ENCODE results near the gene NSUN6.
A peak's percentile ranks its signal among the peaks of the same experiment; 100 is the strongest.

Gene NSUN6, protein sequence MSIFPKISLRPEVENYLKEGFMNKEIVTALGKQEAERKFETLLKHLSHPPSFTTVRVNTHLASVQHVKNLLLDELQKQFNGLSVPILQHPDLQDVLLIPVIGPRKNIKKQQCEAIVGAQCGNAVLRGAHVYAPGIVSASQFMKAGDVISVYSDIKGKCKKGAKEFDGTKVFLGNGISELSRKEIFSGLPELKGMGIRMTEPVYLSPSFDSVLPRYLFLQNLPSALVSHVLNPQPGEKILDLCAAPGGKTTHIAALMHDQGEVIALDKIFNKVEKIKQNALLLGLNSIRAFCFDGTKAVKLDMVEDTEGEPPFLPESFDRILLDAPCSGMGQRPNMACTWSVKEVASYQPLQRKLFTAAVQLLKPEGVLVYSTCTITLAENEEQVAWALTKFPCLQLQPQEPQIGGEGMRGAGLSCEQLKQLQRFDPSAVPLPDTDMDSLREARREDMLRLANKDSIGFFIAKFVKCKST

DNA sequence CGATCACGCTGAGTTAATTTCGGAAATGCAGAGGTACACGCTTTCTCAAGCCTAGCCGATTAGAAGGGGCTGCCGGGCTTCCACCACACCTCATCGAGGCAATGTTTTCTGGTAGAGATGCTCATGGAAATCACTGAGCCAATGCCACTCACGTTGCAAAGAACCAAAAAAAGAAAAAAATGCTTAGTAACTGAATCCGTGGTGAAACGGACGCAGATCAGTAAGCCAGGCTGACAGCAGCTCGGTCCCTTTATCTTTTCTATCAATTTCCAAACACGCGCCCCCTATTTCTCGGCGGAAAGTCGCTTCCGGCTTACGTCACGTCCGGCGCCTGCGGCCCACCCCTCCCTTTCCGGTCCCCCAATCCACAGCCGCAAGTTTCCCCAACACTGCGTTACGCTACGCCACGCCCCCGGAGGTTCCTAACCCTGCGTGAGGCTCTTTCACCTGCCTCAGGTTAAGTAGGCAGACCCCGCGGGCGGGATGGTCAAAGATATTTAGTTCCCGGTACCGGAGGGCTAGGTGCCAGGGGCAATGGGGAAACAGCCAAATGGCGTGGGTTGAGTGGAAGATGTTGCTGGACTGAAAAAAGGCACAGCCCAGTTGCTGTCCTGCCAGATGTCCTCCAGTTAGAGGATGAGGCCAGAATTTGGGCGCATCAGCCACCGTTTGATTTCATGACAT, at the start of gene NSUN6:
Gene NSUN6, minus strand, starts transcription at position 264 of the 684 bp plus-strand sequence. CDS start 384 bp downstream, outside the sequence.
- peak; percentile 68 for DNase-seq

DNA sequence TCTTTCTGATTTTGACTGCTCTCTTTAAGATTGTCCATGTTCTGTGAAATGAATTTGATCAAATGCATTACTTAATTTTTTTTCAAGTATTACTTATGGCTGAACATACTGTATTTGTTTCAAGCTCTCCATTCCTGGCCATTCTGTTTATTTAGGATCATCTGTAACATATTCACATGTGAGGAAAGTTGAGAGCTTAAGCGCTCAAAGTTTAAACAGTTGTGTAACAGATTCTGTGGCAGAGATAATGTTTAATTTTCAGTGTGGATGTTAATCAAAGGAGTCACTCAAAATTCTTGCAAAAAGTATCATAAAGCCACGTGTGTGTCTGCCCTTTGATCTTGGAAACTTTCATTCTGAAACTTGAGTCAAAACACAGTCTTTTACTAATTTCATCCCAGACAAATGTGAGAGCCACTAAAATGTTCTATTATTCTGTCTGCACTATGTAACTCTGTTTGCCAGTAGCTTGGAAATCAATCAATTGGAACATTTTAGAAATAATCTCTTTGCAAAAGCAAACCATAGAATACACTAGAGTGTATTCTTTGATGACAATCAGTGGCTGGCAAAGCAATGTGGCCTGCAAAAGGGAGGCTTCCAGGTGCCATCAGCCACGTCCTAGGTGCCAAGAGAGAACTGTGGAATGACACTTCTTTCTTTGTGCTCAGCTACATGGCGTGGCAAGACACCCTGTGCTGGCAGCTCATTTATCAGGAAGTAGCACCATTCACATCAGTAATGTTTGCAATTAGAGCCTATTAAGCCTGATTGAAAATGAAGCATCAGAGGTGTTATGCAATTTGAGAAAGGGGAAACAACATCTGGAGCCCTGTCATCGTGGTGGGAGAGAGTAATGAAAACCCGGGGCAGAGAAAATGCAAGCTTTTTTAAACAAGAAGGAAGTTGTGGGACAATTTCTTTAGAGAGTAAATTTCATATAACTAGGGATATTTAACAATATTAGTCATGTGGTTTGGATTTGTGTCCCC, 48.8 kb upstream of the NSUN6 start:
- no peak for DNase-seq

DNA sequence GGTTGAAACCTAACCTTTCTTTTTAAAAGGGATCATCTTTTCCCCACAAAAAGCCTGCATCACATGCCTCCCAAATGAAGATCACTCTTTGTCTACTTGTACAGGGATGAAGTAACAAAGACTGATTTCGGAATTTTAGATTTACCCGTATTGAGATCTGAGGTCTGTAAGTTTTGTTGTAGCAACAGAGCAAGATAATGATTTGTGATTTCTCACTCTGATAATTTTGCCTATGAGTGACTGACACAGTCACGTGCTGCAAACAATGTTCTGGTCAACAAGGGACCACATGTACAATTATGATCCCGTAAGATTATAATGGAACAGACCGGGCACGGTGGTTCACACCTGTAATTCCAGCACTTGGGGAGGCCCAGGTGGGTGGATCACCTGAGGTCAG, 39.2 kb upstream of the NSUN6 start:
- DNase-seq: no peak

DNA sequence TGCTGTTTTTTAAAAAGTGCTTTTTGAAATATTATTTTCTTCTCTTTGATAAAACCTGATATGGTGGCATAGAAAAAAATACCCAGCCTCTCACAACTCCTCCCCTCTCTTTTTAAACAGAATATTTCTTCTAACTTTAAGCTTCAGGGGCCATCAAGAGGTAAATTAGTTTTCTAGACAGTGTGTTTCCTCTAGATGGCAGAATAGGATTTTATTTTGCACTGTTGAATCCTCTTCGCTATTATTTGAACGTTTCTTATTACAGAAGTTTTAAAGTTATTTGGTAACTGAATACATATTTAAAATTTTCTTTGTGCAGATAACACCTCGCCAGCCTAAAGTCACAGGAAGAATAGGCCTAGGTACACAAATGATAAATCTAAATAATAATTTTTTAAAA, 38.1 kb upstream of the NSUN6 start:
- DNase-seq: no peak

DNA sequence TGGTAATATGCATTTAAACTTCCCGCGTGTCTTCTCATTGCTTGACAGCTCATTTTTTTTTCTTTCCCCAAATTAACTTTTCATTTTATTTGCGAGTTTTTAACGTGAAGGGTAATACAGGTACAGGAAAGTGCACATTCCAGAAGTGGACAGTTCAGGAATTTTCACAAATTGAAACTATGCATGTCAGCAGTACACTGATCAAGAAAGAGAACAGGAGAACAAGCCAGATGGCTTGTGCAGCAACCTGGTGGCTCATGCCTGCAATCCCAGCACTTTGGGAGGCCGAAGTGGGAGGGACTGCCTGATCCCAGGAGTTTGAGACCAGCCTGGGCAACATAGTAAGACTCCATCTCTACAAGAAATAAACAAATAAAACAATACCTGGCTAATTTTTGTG, 36.3 kb upstream of the NSUN6 start:
- DNase-seq: no peak

DNA sequence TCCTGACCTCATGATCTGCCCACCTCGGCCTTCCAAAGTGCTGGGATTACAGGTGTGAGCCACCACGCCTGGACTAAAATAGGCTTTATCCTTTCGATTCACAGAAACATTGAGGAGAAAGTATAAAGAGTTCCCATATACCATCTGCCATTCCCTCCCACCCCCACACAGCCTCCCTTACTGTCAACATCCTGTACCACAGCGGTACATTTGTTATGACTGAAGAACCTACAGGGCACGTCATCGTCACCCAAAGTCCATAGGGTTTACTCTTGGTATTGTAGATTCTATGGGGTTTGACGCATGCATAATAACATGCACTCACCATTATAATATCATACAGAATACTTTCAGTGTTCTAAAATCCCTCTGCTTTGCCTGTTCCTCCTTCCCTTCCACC, 35.8 kb upstream of the NSUN6 start:
- DNase-seq: no peak

DNA sequence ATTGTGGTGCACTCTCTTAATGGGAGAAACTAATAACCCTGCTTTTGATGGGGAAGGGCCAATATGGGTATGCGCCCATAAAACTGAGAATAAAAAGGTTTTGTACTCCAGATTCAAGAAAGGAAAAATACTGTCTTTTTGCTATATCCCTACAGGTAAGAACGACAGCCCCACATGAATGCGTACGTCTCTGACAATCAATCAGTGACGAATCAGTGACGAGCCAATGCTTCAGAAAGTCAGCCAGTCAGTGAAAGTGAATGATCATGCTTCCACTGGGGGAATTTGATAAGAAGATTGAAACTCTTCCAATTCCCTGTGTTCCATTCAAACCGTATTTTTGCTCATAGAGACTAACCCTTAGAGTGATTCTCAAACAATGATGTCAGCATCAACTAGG, 34.2 kb upstream of the NSUN6 start:
- no peak for DNase-seq

DNA sequence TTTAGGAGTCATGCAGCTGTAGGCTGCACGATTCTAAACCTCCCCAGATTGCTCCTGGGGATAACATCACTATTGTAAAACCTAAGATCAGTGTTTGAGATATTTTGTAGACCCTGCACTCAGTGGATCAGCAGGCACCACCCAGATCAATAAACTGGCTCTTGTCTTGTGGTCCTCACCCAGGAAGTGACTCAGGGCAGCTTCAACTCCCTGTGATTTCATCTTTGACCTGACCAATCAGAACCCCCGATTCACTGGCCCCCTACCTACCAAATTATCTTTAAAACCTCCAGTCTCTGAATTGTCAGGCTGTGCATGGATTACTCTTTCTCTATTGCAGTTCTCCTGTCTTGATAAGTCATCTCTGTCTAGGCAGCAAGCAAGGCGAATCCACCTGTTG, 33.6 kb upstream of the NSUN6 start:
- DNase-seq: no peak

DNA sequence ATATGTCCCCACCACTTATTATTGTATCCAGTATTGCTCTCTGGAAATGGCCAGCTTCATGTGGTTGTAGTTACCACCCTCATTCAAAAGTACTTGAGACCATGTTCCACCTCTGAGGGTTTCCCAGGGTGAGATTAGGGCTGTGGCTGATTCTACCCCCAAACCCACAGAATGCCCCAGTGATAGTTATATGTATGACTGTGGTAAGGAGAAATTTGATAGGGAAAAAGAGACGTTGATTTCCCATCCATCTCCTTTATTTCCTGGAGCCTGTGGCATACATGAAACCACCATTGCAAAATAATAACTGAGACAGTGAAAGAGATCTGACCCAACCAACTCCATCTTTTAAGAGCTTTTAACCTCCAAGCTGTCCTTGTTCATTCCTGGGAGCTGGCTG, 33.0 kb upstream of the NSUN6 start:
- no peak for DNase-seq

DNA sequence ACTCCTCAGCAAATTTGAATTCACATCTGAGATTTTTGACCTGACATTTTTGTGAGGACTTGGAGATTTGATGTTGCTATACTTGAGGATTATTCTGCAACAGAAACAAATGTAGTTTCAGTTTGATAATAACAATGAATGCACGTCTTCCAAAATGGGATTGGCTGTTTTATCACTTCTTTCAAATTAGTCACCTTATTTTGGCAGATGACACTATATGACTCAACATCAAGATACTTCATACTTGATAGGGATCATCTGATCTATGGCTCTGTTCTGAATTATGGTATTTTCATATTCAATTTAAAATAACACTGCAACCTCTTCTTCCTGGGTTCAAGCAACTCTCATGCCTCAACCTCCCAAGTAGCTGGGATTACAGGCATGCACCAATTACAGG, 32.0 kb upstream of the NSUN6 start:
- DNase-seq: no peak

DNA sequence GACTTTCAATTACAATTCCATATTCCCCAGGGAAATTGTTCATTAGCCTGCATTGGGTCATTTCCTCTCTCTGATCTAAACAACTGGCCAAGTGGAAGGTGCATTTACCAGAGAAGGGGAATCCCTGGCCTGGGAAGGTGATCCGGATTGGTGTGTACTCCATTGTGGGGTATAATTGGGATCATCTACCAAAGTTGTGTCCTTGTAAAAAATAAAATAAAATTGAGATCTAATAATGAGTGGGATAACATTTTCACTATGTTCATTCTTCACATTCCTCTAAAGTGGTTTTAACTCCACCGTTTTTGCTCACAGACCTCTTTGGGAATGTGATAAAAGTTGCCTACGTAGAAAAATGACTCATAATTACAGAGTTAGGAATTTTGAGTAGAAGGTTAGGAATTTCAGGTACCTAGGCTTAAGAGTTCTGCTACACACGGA, 30.6 kb upstream of the NSUN6 start:
- no peak for DNase-seq

DNA sequence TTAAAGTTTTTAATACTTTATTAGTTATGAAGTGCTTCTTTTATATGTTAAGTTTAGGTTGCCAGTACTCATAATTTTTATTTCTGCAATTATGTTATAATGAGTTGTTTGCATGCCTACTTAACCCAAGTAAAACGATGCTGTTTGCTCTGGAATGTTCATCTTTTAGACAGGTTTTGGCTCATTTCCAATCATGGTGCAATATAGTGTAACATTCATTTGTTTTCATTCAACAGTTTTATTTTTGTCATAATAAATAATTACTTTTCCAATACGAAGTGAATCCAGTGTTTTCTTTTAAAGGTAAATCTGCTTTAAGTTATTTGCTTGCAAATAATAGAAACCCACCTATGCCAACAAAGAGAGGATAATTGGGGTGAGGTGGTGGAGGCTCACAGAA, 30.0 kb upstream of the NSUN6 start:
- DNase-seq: no peak

DNA sequence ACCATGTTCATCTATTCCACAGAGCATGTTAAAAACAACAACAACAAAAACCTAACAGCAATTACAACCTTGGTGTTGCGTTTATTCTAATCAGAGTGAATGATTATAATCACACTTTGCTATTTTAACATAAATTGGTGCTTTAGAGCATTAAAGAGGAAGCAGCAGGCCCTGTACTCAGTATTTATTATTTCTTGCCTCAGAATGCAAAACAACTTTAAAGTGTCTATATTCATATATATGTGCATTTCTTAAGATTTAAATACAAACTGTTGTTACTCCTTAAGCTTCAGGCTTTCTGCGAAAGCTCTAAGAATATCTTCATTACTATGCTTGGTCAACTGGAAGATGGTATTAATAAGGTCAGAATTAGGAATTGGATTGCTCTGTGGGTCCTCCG, 29.4 kb upstream of the NSUN6 start:
- no peak for DNase-seq

DNA sequence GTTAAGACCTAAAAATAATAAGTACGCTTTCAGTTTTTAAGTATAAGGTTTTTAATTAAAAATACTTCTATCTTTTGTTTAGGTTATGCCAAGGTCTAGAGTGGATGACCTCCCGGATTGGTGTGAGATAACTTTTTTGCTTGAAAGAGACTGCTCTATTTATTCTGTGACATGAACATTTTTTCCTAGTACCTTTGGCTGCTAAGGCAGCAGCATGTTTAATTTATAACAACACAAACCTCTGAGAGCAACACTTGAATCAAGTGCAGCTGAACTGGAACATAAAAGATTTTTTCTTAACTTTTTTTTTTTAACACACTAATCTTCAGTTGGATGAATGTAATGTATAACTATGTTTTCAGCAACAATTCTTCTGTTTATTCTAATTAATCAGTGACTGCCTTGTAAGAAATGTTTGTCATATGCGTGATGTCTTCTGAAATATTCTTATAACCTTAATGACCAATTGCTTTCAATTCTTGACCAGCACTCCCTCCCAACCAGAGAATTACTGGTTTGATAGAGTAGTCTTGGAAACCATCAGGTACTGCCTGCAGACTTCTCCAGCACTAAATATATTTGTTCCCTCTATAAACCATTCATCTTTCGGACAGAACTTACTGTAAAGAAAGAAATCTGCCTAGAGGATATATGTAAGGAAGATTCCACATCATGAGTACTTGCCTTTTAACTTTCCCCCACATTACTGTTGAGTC, 23.9 kb upstream of the NSUN6 start:
- no peak for DNase-seq

DNA sequence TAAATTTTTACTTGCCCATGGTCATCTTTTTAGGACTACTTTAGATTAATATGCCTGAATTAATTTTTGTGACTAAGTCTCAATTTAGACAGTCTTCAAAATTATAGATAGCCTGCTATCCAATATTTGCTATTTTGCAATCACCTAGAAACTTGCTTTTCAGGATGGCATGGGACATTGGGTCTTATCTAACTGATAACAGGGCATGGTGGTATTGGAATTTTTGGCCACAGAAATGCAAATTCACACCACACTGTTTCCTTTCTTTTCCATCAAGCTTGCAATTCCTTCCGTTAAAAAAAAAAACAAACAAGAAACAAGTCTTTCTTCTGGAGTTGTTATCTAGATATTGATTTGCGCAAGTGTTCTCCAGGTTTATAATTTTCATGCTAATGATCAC, 16.6 kb upstream of the NSUN6 start:
- DNase-seq: no peak

DNA sequence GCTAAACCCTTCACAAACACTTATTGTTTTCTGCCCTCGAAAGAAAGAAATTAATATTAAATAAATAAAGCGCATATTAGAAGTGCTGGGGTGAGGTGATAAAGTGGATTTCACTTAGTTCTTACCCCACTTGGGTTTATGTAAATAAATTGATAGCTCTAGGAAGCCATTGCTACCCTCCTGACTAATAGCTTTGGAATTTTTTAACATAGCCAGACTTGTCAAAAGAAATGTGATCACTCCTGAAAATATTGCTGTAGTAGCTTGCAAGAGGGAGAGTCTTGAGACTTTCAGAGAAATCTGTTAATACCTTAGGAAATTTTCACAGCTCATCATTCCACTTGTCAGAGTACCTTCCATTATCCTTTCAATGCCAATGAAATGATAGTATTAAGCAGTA, 15.4 kb upstream of the NSUN6 start:
- no peak for DNase-seq

DNA sequence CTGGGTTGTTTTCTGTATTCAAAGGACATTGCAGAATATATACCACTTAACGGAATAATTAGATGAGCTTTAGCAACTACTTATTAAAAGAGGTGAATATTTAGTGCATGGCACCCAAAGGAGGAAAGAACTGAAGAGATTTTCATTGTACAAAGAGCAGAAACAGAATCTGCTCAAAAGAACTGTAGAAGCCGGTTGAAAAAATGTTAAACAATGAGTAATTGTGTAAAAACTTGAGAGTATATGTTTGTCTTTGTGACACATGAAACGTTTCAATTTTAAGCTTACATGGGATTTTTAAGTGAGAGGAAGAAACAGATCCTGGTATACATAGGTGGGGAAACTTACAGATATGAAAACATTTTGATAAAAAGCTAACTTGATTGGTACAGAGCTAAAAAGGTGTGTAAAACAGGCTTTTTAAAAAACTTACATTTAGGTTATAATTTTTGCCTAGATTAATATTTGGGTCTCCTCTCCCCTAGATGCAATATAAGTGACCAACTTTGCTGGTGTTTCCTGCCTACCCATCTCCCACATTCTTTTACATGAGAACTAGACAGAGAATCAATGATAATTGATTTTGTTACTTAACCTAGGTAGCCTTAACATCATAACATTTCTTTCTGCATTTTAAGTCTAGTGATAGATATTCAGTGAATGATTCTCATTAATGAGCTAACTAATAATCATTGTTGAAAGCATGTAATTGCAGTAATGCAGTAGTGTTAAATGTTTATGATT, 14.6 kb upstream of the NSUN6 start:
- DNase-seq: no peak

DNA sequence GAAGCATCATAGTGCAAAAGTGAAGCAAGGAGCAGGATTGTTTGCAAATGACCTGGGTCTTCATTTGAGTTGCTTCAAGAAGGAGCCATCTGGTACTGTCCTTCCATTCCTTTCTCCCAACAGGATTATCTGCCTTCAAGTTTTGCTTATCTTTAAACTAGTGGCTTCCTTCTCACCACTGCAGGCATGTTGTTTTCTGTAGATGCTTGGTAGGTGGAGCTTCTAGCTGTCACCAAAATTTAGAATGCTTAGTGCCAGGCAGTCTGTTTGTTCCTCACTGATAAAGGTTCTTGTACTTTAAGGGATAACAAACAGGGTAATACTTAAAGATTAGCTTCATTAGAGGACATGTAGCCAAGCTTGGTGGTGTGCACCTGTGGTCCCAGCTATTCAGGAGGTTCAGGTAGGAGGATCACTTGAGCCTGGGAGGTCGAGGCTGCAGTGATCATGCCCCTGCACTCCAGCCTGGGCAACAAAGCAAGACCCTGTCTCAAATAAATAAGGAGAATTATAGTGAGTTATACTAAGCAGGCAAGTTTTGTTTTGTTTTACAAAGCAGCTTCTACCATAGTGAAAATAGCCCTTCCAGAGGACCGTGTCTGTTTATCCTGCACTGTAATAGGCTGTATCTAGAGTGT, 13.6 kb upstream of the NSUN6 start:
- DNase-seq: no peak

DNA sequence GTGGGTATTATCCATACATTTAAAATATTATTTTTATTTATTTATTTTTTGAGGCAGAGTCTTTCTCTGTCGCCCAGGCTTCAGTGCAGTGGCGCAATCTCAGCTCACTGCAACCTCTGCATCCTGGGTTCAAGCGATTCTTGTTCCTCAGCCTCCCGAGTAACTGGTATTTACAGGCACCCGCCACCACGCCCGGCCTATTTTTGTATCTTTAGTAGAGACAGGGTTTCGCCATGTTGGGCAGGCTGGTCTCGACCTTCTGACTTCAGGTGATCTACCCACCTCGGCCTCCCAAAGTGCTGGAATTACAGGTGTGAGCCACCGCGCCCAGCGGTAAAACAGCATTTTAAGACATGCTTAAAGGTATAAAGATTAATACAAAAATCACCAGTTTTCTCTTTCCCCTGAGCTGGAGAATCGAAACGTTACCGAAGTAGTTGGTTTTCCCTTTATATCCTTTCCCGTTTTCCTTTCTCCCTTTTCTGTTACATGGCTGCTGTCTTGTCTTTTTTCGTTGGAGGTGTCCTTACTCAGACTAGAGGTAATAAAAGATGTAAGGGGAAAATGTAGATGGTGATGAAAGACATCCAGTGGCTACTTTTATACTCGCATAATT, 9.5 kb upstream of the NSUN6 start:
- DNase-seq: no peak

DNA sequence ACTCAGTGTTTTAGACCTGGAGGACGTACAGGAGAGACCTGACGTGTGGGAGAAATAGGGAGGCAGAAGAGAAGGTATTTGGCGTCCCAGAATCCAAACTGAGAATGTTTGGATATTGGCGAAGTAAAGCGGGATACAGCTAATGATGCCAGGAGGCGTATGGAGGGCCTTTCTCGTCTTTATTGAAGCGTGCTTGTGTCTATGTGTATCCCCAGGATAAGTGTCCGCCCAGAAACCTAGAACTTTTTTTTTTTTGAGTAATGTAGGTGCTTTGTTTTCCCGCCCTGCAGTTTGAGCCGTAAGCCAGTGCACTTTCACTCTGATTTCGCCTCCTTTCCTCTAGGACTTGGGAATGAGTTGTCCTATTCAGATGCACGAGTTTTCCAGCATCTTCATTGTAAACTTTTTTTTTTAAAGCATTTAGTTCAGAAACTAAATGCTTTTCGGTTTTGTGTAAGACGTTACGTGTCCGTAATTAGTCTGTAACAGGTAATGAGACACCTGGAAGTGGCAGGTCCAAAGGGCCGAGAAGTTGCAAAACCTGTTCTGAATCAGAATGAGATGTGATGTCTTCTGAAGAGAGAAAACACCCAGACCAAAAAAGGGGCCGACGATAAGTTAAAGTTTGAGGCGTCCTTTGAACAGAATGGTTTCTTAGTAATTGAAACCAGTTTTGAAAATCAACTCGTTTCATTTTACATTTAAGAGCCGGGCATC, 8.6 kb upstream of the NSUN6 start:
- no peak for DNase-seq
